ENCODE measurements around the gene TMEM145. TPM values are rescaled to one million over a fixed set of nuclear protein-coding genes. Genes with fewer than 3 reads are reported as not detected.
A peak's percentile ranks its signal among the peaks of the same experiment; 100 is the strongest.

TMEM145 gene
- total and polyA plus RNA-seq, 8 donors = 0.37 to 44.3 (median 0.61) TPM; not detected in 3

- no peaks in the 10 kb centered on the region for H3K9me3 ChIP-seq
- TF ChIP-seq CTCF (IDR thresholded peaks at IDR 0.05) (peak in 5 of 7 experiments; percentile 87 to 98 (median 95)), EP300 (IDR thresholded peaks at IDR 0.05) (no peak), POLR2A (IDR thresholded peaks at IDR 0.05) (no peak), POLR2AphosphoS5 (IDR thresholded peaks at IDR 0.05) (peak in 2 of 3 donors; percentile 13 to 62)
- peaks cover 0 to 26% (median 16%) of the 10 kb centered on the region in 4 donors for H3K4me1 ChIP-seq
- H3K4me3 ChIP-seq = no peak overlapping the region
- H3K27ac ChIP-seq = peak overlapping the region in 1 of 5 donors; percentile 10
- peaks cover 36 to 58% (median 45%) of the 10 kb centered on the region in 4 donors for H3K36me3 ChIP-seq
- peak; percentile 87 to 93 for DNase-seq
- intact Hi-C loops (cut with DNase I; ENCODE audit: low total_unique reads) = no loop called here
- WGBS, 5 donors = 67 to 81% (median 76%) methylated on average over 4 to 6 of the region's 6 CpGs
- H3K27me3 ChIP-seq = no peaks in the 10 kb centered on the region
Observed at GRCh38 chr19:42295831-42296525, 17.1 kb upstream of the TMEM145 start.

- DNase-seq = no peak
- intact Hi-C loops (cut with DNase I; ENCODE audit: low total_unique reads) = no loop called here
- WGBS, 5 donors = 87 to 92% (median 89%) methylated on average over 15 of the region's 15 CpGs
Observed at GRCh38 chr19:42297039-42297438, 16.1 kb upstream of the TMEM145 start.

GRCh38 chr19:42301646-42302203 is 11.4 kb upstream of the TMEM145 start, which contains the start of gene PRR19:
Gene PRR19, plus strand, starts transcription at chr19:42302132. Its CDS starts 7,453 bp downstream, at chr19:42309585.
- Histone ChIP-seq H3K27ac (peak within 1 kb of the TSS; percentile 52 to 78 (median 64)), H3K4me1 (peaks cover 10 to 33% (median 20%) of the 10 kb centered on the region in 4 donors), H3K9me3 (no peaks in the 10 kb centered on the region), H3K36me3 (peaks cover 0 to 6% (median 0%) of the 10 kb centered on the region in 4 donors), H3K4me3 (peak within 1 kb of the TSS; percentile 57 to 75 (median 62)), H3K27me3 (no peaks in the 10 kb centered on the region)
- no peak for TF ChIP-seq CTCF (IDR thresholded peaks at IDR 0.05)
- TF ChIP-seq POLR2AphosphoS5 (IDR thresholded peaks at IDR 0.05) = no peak
- TF ChIP-seq EP300 (IDR thresholded peaks at IDR 0.05) = no peak
- no peak for TF ChIP-seq POLR2A (IDR thresholded peaks at IDR 0.05)
- 3 to 7% (median 4%) methylated on average over 11 to 21 of the region's 21 CpGs for WGBS, 5 donors
- DNase-seq = peak in 1 of 2 donors; percentile 26
- intact Hi-C loops (cut with DNase I; ENCODE audit: low total_unique reads) = no loop called here

More at GRCh38 chr19:42297039-42297438, 16.1 kb upstream of the TMEM145 start:
- Histone ChIP-seq H3K36me3 (peaks cover 27 to 48% (median 34%) of the 10 kb centered on the region in 4 donors), H3K4me3 (no peak overlapping the region), H3K27ac (no peak overlapping the region), H3K4me1 (peaks cover 10 to 26% (median 15%) of the 10 kb centered on the region in 4 donors), H3K9me3 (no peaks in the 10 kb centered on the region), H3K27me3 (no peaks in the 10 kb centered on the region)
- TF ChIP-seq CTCF (IDR thresholded peaks at IDR 0.05) (no peak), POLR2AphosphoS5 (IDR thresholded peaks at IDR 0.05) (no peak), EP300 (IDR thresholded peaks at IDR 0.05) (no peak), POLR2A (IDR thresholded peaks at IDR 0.05) (no peak)

GRCh38 chr19:42303101-42303464 is 10.0 kb upstream of the TMEM145 start:
- no peaks in the 10 kb centered on the region for H3K27me3 ChIP-seq
- no peak for TF ChIP-seq POLR2AphosphoS5 (IDR thresholded peaks at IDR 0.05)
- no peak for TF ChIP-seq EP300 (IDR thresholded peaks at IDR 0.05)
- H3K9me3 ChIP-seq = no peaks in the 10 kb centered on the region
- no peaks in the 10 kb centered on the region for H3K36me3 ChIP-seq
- 68 to 79% (median 73%) methylated on average over 11 of the region's 11 CpGs for WGBS, 5 donors
- no peak for DNase-seq
- intact Hi-C loops (cut with DNase I; ENCODE audit: low total_unique reads) = no loop called here
- H3K4me3 ChIP-seq = peak overlapping the region; percentile 57 to 75 (median 62)
- peaks cover 10 to 33% (median 20%) of the 10 kb centered on the region in 4 donors for H3K4me1 ChIP-seq
- peak overlapping the region in 3 of 5 donors; percentile 10 to 78 (median 72) for H3K27ac ChIP-seq

Measured in stomach (tissue), 9 donors.